ENCODE measurements around the gene CSTPP1. TPM values are rescaled to one million over a fixed set of nuclear protein-coding genes. Genes with fewer than 3 reads are reported as not detected.

The CSTPP1 gene
- total and polyA plus RNA-seq, 2 of the 8 experiments (the other 6 are each of a cell fraction or from before 2014, with no cell fraction given) = 24.2 to 28.7 TPM

DNA sequence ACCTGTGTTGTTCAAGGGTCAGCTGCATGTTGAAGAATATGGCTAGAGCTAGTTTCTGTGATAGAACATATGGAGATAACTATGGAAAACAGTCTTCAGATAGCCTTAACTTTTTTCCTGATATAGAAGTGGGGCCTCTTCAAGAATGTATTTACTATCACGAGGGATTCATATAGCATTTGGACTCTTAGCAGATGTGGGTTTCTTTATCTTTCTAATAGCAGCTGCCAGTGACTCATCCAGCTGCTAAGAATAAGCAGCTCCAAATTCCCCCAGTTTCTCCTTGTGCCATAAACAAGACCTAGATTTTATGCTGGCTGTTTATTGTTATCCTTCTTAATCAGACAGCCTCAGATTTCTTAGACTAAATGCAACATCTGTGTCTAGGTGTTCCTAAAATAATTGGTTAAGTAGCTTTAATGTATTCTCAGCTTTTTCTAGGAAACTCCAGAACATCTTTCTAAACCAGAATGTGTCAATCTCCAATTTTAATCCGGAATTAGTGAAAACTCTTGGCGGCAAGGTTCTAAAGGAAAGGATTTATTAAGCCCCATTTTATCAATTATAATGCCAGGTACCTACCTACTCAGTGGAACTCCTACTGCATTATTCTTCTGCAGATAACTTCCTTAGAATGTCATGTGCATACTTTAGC lies 119.8 kb downstream of the CSTPP1 start (continued):
- TF ChIP-seq ZNF274 (IDR thresholded peaks at IDR 0.05; ENCODE audit: borderline replicate concordance, extremely low read depth, low read length) (no peak), POU5F1 (IDR thresholded peaks at IDR 0.05; ENCODE audit: low read depth, low read length) (no peak), SUZ12 (IDR thresholded peaks at IDR 0.05; ENCODE audit: low read length) (no peak)
